ENCODE measurements around the gene OPRM1. TPM values are rescaled to one million over a fixed set of nuclear protein-coding genes. Genes with fewer than 3 reads are reported as not detected.

Gene OPRM1
- total and polyA plus RNA-seq, 4 experiments from 2014 or later = not detected

GRCh38 chr6:154227862-154228520, 189.0 kb downstream of the OPRM1 start:
- peaks cover 75% of the 10 kb centered on the region for H3K4me1 ChIP-seq (ENCODE audit: insufficient read depth, low read length)
- DNase-seq = no peak

GRCh38 chr6:154228521-154228905, 189.5 kb downstream of the OPRM1 start:
- CTCF ChIA-PET (ENCODE audit: partially characterized antibody) = interaction anchor here (0.6 to 1.4 kb wide), 3 partner anchors 11 to 64 kb away, joined by 3 to 4 read pairs (median 3); no protein-coding TSS in a partner anchor
- H3K36me3 ChIP-seq (ENCODE audit: insufficient read depth, low read length) = no peaks in the 10 kb centered on the region

More at GRCh38 chr6:154227862-154228520, 189.0 kb downstream of the OPRM1 start:
- ChIA-PET POLR2A (ENCODE audit: partially characterized antibody) (no interaction called here), CTCF (ENCODE audit: partially characterized antibody) (interaction anchor here (0.6 to 1.4 kb wide), 3 partner anchors 11 to 64 kb away, joined by 3 to 4 read pairs (median 3); no protein-coding TSS in a partner anchor)
- Mint-ChIP-seq H3K4me3 (peak overlapping the region in 5 of 8 donors; percentile 25 to 94 (median 45)), H3K4me1 (peaks cover 54 to 85% (median 72%) of the 10 kb centered on the region in 4 donors), H3K36me3 (peaks cover 22 to 34% of the 10 kb centered on the region in 2 donors), H3K27me3 (no peaks in the 10 kb centered on the region), H3K27ac (peak overlapping the region; percentile 5 to 76 (median 54)), H3K9me3 (no peaks in the 10 kb centered on the region)
- H3K27ac ChIP-seq (ENCODE audit: low read depth, low read length) = no peak overlapping the region
- H3K36me3 ChIP-seq (ENCODE audit: insufficient read depth, low read length) = peaks cover 4% of the 10 kb centered on the region
- intact Hi-C loops (cut with micrococcal nuclease) = no loop called here
- H3K4me3 ChIP-seq (ENCODE audit: low read length in 2 of 2) = no peak overlapping the region
- H3K9me3 ChIP-seq (ENCODE audit: control insufficient read depth in 1 of 2, low read length in 2 of 2) = no peaks in the 10 kb centered on the region
- H3K27me3 ChIP-seq (ENCODE audit: insufficient read depth, low read length) = no peaks in the 10 kb centered on the region

DNA sequence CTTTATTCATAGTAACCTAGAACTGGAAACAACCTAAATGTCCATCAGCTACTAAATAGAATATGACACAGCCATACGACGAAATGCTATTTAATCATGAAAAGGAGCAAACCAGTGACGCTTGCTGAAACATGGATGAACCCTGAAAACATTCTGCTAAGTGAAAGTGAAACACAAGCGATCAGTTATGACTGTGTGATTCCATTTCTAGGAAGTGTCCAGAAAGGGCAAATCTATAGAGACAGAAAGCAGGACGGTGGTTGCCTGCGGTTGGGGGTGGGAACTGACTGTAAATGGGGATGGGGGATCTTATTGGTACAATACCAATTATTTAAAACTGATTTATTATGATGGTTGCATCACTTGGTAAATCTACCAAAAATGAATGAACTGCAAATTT, 190.7 kb downstream of the OPRM1 start:
- Histone ChIP-seq H3K27ac (ENCODE audit: low read depth, low read length) (peak overlapping the region; percentile 42), H3K9me3 (ENCODE audit: control insufficient read depth in 1 of 2, low read length in 2 of 2) (no peaks in the 10 kb centered on the region), H3K36me3 (ENCODE audit: insufficient read depth, low read length) (no peaks in the 10 kb centered on the region), H3K4me3 (ENCODE audit: low read length in 2 of 2) (peak overlapping the region; percentile 52 to 59), H3K4me1 (ENCODE audit: insufficient read depth, low read length) (peaks cover 75% of the 10 kb centered on the region), H3K27me3 (ENCODE audit: insufficient read depth, low read length) (no peaks in the 10 kb centered on the region)
- peak in 4 of 5 donors; percentile 39 to 70 (median 52) for DNase-seq
- peak overlapping the region; percentile 89 to 96 (median 95) for H3K27ac Mint-ChIP-seq
- H3K4me1 Mint-ChIP-seq = peaks cover 56 to 85% (median 74%) of the 10 kb centered on the region in 4 donors
- CTCF ChIA-PET (ENCODE audit: partially characterized antibody) = interaction anchor here (0.7 to 6.0 kb wide), 5 partner anchors 10 to 47 kb away, joined by 3 to 40 read pairs (median 3); no protein-coding TSS in a partner anchor
- peak overlapping the region; percentile 86 to 95 (median 90) for H3K4me3 Mint-ChIP-seq
- peaks cover 21 to 33% of the 10 kb centered on the region in 2 donors for H3K36me3 Mint-ChIP-seq
- POLR2A ChIA-PET (ENCODE audit: partially characterized antibody) = interaction anchor here (0.9 to 2.0 kb wide), 6 partner anchors 9 to 35 kb away, joined by 3 to 10 read pairs (median 4); no protein-coding TSS in a partner anchor
- H3K9me3 Mint-ChIP-seq = no peaks in the 10 kb centered on the region
- intact Hi-C loops (cut with micrococcal nuclease) = loop anchor here (5.0 kb wide), 1 partner anchor 38 kb away; no protein-coding TSS in a partner anchor
- no peaks in the 10 kb centered on the region for H3K27me3 Mint-ChIP-seq

More at GRCh38 chr6:154228521-154228905, 189.5 kb downstream of the OPRM1 start:
- Histone ChIP-seq H3K4me1 (ENCODE audit: insufficient read depth, low read length) (peaks cover 75% of the 10 kb centered on the region), H3K27ac (ENCODE audit: low read depth, low read length) (no peak overlapping the region), H3K9me3 (ENCODE audit: control insufficient read depth in 1 of 2, low read length in 2 of 2) (no peaks in the 10 kb centered on the region), H3K4me3 (ENCODE audit: low read length in 2 of 2) (no peak overlapping the region), H3K27me3 (ENCODE audit: insufficient read depth, low read length) (no peaks in the 10 kb centered on the region)
- Mint-ChIP-seq H3K4me3 (peak overlapping the region; percentile 19 to 94 (median 40)), H3K4me1 (peaks cover 50 to 85% (median 72%) of the 10 kb centered on the region in 4 donors), H3K27ac (peak overlapping the region in 6 of 7 donors; percentile 5 to 76 (median 50)), H3K36me3 (peaks cover 21 to 32% of the 10 kb centered on the region in 2 donors), H3K27me3 (no peaks in the 10 kb centered on the region), H3K9me3 (no peaks in the 10 kb centered on the region)
- DNase-seq = no peak
- intact Hi-C loops (cut with micrococcal nuclease) = no loop called here
- POLR2A ChIA-PET (ENCODE audit: partially characterized antibody) = no interaction called here

DNA sequence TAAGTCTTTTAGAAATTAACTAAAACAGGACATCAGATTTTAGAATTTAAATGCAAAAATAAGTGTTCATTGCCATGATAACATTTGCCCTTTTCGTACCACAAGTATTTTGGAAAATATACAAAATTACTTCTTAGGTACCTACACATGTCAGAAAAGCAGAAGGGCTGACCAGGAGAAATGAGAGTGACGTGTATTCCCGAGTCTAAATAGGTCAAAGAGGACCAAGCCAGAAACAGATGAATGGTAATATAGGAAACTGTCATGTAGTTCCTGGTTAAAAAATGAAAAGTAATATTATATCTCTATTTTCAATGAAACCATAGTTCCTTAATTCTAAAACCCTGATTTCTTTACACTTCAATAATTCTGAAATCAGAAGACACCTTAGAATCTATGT, 191.4 kb downstream of the OPRM1 start:
- no peaks in the 10 kb centered on the region for H3K9me3 Mint-ChIP-seq
- H3K9me3 ChIP-seq (ENCODE audit: control insufficient read depth in 1 of 2, low read length in 2 of 2) = no peaks in the 10 kb centered on the region
- peak overlapping the region in 6 of 7 donors; percentile 89 to 96 (median 95) for H3K27ac Mint-ChIP-seq
- H3K4me3 ChIP-seq (ENCODE audit: low read length in 2 of 2) = peak overlapping the region; percentile 52 to 59
- peak overlapping the region; percentile 42 for H3K27ac ChIP-seq (ENCODE audit: low read depth, low read length)
- ChIA-PET CTCF (ENCODE audit: partially characterized antibody) (interaction anchor here (1.0 to 6.0 kb wide), 4 partner anchors 10 to 46 kb away, joined by 3 to 40 read pairs (median 3); no protein-coding TSS in a partner anchor), POLR2A (ENCODE audit: partially characterized antibody) (interaction anchor here (0.8 to 2.0 kb wide), 7 partner anchors 11 to 47 kb away, joined by 3 to 10 read pairs (median 4); no protein-coding TSS in a partner anchor)
- peaks cover 72% of the 10 kb centered on the region for H3K4me1 ChIP-seq (ENCODE audit: insufficient read depth, low read length)
- H3K4me3 Mint-ChIP-seq = peak overlapping the region; percentile 86 to 95 (median 90)
- intact Hi-C loops (cut with micrococcal nuclease) = loop anchor here (5.0 kb wide), 1 partner anchor 37 kb away; no protein-coding TSS in a partner anchor
- peaks cover 59 to 84% (median 72%) of the 10 kb centered on the region in 4 donors for H3K4me1 Mint-ChIP-seq
- DNase-seq = no peak
- H3K27me3 Mint-ChIP-seq = no peaks in the 10 kb centered on the region
- H3K36me3 Mint-ChIP-seq = peaks cover 21 to 36% of the 10 kb centered on the region in 2 donors
- no peaks in the 10 kb centered on the region for H3K36me3 ChIP-seq (ENCODE audit: insufficient read depth, low read length)
- H3K27me3 ChIP-seq (ENCODE audit: insufficient read depth, low read length) = no peaks in the 10 kb centered on the region

DNA sequence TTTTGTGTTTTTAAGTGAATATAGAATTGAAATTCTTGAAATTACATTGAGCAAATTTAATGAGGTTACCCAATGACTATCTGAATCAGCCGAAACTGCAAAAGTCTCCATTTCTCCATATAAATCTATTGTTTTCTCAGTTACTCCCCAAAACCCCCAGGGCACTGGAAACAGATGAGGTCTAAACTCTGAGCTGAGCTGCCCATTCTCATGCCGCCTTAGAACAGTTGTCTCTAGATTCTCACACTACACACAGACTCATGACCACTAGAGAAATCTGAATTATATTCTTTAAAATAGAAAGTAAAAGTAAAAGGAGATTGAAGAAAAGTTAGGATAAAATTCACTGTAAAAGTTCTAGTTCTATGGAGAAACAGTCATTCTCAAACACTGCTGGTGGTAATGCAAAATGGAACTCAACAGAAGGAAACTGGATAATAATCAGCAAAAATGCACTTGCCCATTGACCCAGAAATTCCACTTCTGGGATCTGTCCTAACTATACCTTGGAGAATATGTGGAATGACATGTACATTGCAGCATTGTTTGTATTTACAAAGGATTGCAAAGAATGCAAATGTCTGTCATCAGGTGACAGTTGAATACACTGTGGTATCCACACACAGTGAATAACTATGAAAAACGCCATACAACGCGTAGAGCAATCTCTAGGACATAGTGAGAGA, 192.0 kb downstream of the OPRM1 start:
- Mint-ChIP-seq H3K36me3 (peaks cover 16 to 34% of the 10 kb centered on the region in 2 donors), H3K27me3 (no peaks in the 10 kb centered on the region), H3K4me1 (peaks cover 59 to 84% (median 69%) of the 10 kb centered on the region in 4 donors), H3K27ac (peak overlapping the region; percentile 76 to 96 (median 88)), H3K9me3 (no peaks in the 10 kb centered on the region), H3K4me3 (peak overlapping the region; percentile 61 to 95 (median 80))
- Histone ChIP-seq H3K36me3 (ENCODE audit: insufficient read depth, low read length) (no peaks in the 10 kb centered on the region), H3K27ac (ENCODE audit: low read depth, low read length) (peak overlapping the region; percentile 42), H3K27me3 (ENCODE audit: insufficient read depth, low read length) (no peaks in the 10 kb centered on the region), H3K9me3 (ENCODE audit: control insufficient read depth in 1 of 2, low read length in 2 of 2) (no peaks in the 10 kb centered on the region), H3K4me1 (ENCODE audit: insufficient read depth, low read length) (peaks cover 72% of the 10 kb centered on the region), H3K4me3 (ENCODE audit: low read length in 2 of 2) (peak overlapping the region in 1 of 2 donors; percentile 29)
- ChIA-PET POLR2A (ENCODE audit: partially characterized antibody) (interaction anchor here (0.8 to 4.0 kb wide), 7 partner anchors 11 to 74 kb away, joined by 3 to 93 read pairs (median 5); no protein-coding TSS in a partner anchor), CTCF (ENCODE audit: partially characterized antibody) (interaction anchor here (1.3 to 6.0 kb wide), 5 partner anchors 9 to 77 kb away, joined by 3 to 40 read pairs (median 4); no protein-coding TSS in a partner anchor)
- DNase-seq = no peak
- intact Hi-C loops (cut with micrococcal nuclease) = loop anchor here (5.0 kb wide), 1 partner anchor 36 kb away; no protein-coding TSS in a partner anchor

DNA sequence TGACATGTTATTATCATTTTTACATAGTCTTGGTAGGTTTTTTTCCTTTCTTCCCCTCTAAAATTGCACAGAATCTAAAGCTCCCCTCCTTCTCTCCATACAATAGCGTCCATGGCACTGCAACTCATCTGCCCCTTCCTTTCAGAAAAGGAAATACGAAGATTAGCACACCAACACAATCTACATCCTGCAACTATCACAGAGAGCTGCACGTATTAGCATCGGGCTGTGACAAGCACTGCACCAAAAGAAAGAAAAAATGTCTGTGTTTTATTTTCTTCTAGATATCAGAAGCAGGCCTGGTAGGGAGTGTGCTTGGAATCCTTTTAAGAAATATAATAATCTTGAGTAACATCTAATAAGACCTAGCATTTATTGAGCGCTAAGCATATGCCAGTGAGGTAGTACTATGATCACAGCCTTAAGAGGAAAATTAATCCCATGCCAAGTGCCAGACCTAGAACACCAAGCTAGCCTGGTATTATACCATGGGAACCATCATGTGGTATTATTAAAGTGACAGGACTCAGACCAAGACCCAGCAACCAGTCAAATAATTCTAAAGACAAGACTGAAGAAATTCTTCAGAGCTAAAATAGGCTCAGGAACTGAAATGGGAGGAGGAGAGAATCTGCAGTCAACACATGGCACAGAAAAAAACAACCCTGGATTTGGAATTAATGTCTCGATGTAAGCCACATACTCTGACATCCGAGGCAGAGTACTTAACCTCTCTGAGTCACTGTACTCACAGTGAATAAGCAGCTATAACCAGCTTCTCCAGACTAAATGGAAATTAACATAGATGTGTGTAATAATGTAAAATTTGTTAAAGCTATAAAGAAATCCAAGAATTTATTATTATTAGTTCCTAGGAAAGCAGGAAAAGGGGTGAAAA, 193.2 kb downstream of the OPRM1 start:
- peaks cover 15 to 36% of the 10 kb centered on the region in 2 donors for H3K36me3 Mint-ChIP-seq
- peaks cover 78% of the 10 kb centered on the region for H3K4me1 ChIP-seq (ENCODE audit: insufficient read depth, low read length)
- intact Hi-C loops (cut with micrococcal nuclease) = loop anchor here (1.0 to 5.0 kb wide), 4 partner anchors 8 to 35 kb away; no protein-coding TSS in a partner anchor

More for the DNA sequence above, 193.2 kb downstream of the OPRM1 start:
- Mint-ChIP-seq H3K27me3 (no peaks in the 10 kb centered on the region), H3K4me1 (peaks cover 63 to 87% (median 74%) of the 10 kb centered on the region in 4 donors), H3K9me3 (no peaks in the 10 kb centered on the region), H3K4me3 (peak overlapping the region; percentile 61 to 95 (median 76)), H3K27ac (peak overlapping the region; percentile 76 to 96 (median 88))
- Histone ChIP-seq H3K27me3 (ENCODE audit: insufficient read depth, low read length) (no peaks in the 10 kb centered on the region), H3K36me3 (ENCODE audit: insufficient read depth, low read length) (no peaks in the 10 kb centered on the region), H3K9me3 (ENCODE audit: control insufficient read depth in 1 of 2, low read length in 2 of 2) (no peaks in the 10 kb centered on the region), H3K4me3 (ENCODE audit: low read length in 2 of 2) (peak overlapping the region in 1 of 2 donors; percentile 18), H3K27ac (ENCODE audit: low read depth, low read length) (peak overlapping the region; percentile 42)
- DNase-seq = peak in 1 of 5 donors; percentile 37
- POLR2A ChIA-PET (ENCODE audit: partially characterized antibody) = interaction anchor here (1.0 to 4.0 kb wide), 4 partner anchors 9 to 75 kb away, joined by 3 to 93 read pairs (median 8); no protein-coding TSS in a partner anchor
- CTCF ChIA-PET (ENCODE audit: partially characterized antibody) = interaction anchor here (0.8 to 6.0 kb wide), 6 partner anchors 11 to 78 kb away, joined by 3 to 40 read pairs (median 11); no protein-coding TSS in a partner anchor

Data from CD4-positive, alpha-beta memory T cell (primary cell).